Testis (tissue), 2 donors: Measurements from ENCODE around the gene FAM131C.
"Not testable (repeated sequence)": the region's sequence is repeated elsewhere in the genome, so short reads cannot be mapped to it uniquely, and the experiment has no call there.

Experiments
- POLR2A ChIP-seq: fragments of 450-650 bp; IDR thresholded peaks from one replicate; pipeline ENCODE4 v1.6.1; 2017; ENCODE audit warnings: antibody characterized with exemption, mild to moderate bottlenecking, moderate library complexity
- TF ChIP-seq, protein P1 (sequence below), 3 experiments: fragments of 450-650 bp in 2 of 3; fragments of 200-600 bp in 1 of 3; sonication (generic) in 1 of 3; IDR thresholded peaks; one replicate each; pipeline ENCODE4 v1.5.1; 2016 to 2019; ENCODE audit warnings: antibody characterized with exemption in 3 of 3, mild to moderate bottlenecking in 2 of 3, moderate library complexity in 1 of 3

DNA sequence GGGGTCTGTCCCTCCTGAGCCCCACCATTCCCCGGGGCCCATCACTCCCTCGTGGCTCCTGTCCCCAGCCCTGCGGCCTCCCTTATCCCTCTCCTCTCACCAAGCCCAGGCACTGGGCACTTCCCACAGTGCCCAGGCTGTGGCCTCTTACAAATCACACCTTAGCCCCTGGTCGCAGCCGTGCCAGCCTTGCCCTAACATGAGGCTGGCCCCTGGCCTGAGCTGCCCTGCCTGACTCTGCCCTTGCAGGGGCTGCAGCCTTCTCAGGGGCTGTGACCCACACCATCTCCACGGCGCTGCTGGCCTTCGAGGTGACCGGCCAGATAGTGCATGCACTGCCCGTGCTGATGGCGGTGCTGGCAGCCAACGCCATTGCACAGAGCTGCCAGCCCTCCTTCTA is 21.5 kb downstream of the FAM131C start:
- TF ChIP-seq, protein P1, sequence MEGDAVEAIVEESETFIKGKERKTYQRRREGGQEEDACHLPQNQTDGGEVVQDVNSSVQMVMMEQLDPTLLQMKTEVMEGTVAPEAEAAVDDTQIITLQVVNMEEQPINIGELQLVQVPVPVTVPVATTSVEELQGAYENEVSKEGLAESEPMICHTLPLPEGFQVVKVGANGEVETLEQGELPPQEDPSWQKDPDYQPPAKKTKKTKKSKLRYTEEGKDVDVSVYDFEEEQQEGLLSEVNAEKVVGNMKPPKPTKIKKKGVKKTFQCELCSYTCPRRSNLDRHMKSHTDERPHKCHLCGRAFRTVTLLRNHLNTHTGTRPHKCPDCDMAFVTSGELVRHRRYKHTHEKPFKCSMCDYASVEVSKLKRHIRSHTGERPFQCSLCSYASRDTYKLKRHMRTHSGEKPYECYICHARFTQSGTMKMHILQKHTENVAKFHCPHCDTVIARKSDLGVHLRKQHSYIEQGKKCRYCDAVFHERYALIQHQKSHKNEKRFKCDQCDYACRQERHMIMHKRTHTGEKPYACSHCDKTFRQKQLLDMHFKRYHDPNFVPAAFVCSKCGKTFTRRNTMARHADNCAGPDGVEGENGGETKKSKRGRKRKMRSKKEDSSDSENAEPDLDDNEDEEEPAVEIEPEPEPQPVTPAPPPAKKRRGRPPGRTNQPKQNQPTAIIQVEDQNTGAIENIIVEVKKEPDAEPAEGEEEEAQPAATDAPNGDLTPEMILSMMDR (IDR thresholded peaks at IDR 0.05): not testable (repeated sequence)
- TF ChIP-seq POLR2A: not testable (repeated sequence)
